Gastrocnemius medialis (tissue), 4 donors: ENCODE measurements around the gene KIF16B. TPM values are rescaled to one million over a fixed set of nuclear protein-coding genes. Genes with fewer than 3 reads are reported as not detected.
A peak's percentile ranks its signal among the peaks of the same experiment; 100 is the strongest.

ENCODE experiments used
- ATAC-seq, 2 donors: fragments of 150-250 bp; one replicate each; pipeline ENCODE4 v1.9.1; 2016
- DNase-seq, 2 donors: peaks; one replicate each; pipeline ENCODE4 v3.0.0-alpha.2; 2019
- H3K27ac ChIP-seq, 4 donors: fragments of 200-600 bp; sonication (generic); 1 replicate in 1 of 4; 2 replicates in 3 of 4; pipeline ENCODE4 v1.5.1; 2016 to 2018; ENCODE audit warnings: mild to moderate bottlenecking in 2 of 4, moderate library complexity in 1 of 4
- H3K27me3 ChIP-seq, 3 donors: fragments of 200-600 bp; sonication (generic) in 2 of 3; 1 replicate in 1 of 3; 2 replicates in 2 of 3; pipeline versions ENCODE4 v1.5.1 to v1.6.0; 2016 to 2019; ENCODE audit warnings: mild to moderate bottlenecking in 1 of 3, moderate library complexity in 1 of 3
- H3K36me3 ChIP-seq, 2 donors: fragments of 200-600 bp; sonication (generic) in 1 of 2; one replicate each; pipeline ENCODE4 v1.5.1; 2017 to 2018
- H3K4me1 ChIP-seq, 2 donors: fragments of 200-600 bp; sonication (generic) in 1 of 2; one replicate each; pipeline ENCODE4 v1.5.1; 2016 to 2017; ENCODE audit warnings: mild to moderate bottlenecking in 2 of 2
- H3K4me3 ChIP-seq, 4 donors: fragments of 200-600 bp; sonication (generic) in 3 of 4; 1 replicate in 1 of 4; 2 replicates in 3 of 4; pipeline ENCODE4 v1.5.1; 2016 to 2019; ENCODE audit warnings: mild to moderate bottlenecking in 2 of 4
- H3K9me3 ChIP-seq, 3 donors: fragments of 200-600 bp; sonication (generic) in 2 of 3; 1 replicate in 1 of 3; 2 replicates in 2 of 3; pipeline ENCODE4 v1.5.1; 2016 to 2019
- CTCF ChIP-seq, 5 experiments: fragments of 450-650 bp in 3 of 5; fragments of 200-600 bp in 2 of 5; sonication (generic) in 2 of 5; IDR thresholded peaks in 4 of 5; conservative IDR thresholded peaks in 1 of 5; 1 replicate in 4 of 5; 2 replicates in 1 of 5; pipeline ENCODE4 v1.5.1; 2016 to 2019; ENCODE audit warnings: antibody characterized with exemption in 5 of 5, mild to moderate bottlenecking in 3 of 5, moderate library complexity in 3 of 5
- POLR2A ChIP-seq, 2 donors: fragments of 450-650 bp; IDR thresholded peaks; one replicate each; pipeline ENCODE4 v1.6.1; 2017; ENCODE audit warnings: antibody characterized with exemption in 2 of 2, mild to moderate bottlenecking in 2 of 2, moderate library complexity in 2 of 2
- in situ Hi-C, 4 donors: fragments of 200-750 bp; cut with MboI; loops; one replicate each; pipeline versions ENCODE4 v1.15.0 to v1.8.0; 2017; ENCODE audit warnings: low sequenced_read_pairs in 4 of 4
- intact Hi-C: fragments of 100-400 bp; cut with DNase I; formaldehyde crosslinking; loops from one replicate; pipeline ENCODE4 v1.15.1; 2023; ENCODE audit warnings: low total_unique reads
- total RNA-seq, 4 donors: library from RNA; depleted of rRNA; stranded (reverse); fragments of >200 nt; gene quantifications; one replicate each; pipeline versions ENCODE4 v1.1.0 to v1.2.3, GENCODE V29; 2016

The KIF16B gene
- total RNA-seq, 4 donors from 2014 or later: 13.4 to 23.9 (median 20.0) TPM

GRCh38 chr20:16351415-16351814 lies 221.8 kb downstream of the KIF16B start:
- Histone ChIP-seq H3K4me1 (peaks cover 19 to 35% of the 10 kb centered on the region in 2 donors), H3K27ac (peak overlapping the region; percentile 59 to 82 (median 78)), H3K9me3 (no peaks in the 10 kb centered on the region), H3K4me3 (no peak overlapping the region), H3K27me3 (no peaks in the 10 kb centered on the region), H3K36me3 (no peaks in the 10 kb centered on the region)
- TF ChIP-seq POLR2A (IDR thresholded peaks at IDR 0.05) (peak; percentile 56 to 57), CTCF (IDR thresholded peaks at IDR 0.05 in 4 of 5, conservative IDR thresholded peaks at IDR 0.05 in 1 of 5) (no peak)
- intact Hi-C loops: loop anchor here (1.0 to 10.0 kb wide), 3 partner anchors 17 to 83 kb away; no protein-coding TSS in a partner anchor
- DNase-seq (peak; percentile 91 to 92), ATAC-seq (peak; percentile 79 to 85)
- in situ Hi-C loops: loop anchor here in 1 of 4 donors (25.0 kb wide), 1 partner anchor 111 kb away; no protein-coding TSS in a partner anchor

GRCh38 chr20:16350465-16350864 lies 222.8 kb downstream of the KIF16B start:
- in situ Hi-C loops (loop anchor here in 1 of 4 donors (25.0 kb wide), 1 partner anchor 112 kb away; no protein-coding TSS in a partner anchor), intact Hi-C loops (loop anchor here (2.0 to 10.0 kb wide), 2 partner anchors 66 to 84 kb away; no protein-coding TSS in a partner anchor)
- DNase-seq (peak; percentile 77 to 78), ATAC-seq (peak; percentile 51 to 68)
- peaks cover 19 to 35% of the 10 kb centered on the region in 2 donors for H3K4me1 ChIP-seq
- no peaks in the 10 kb centered on the region for H3K36me3 ChIP-seq
- TF ChIP-seq POLR2A (IDR thresholded peaks at IDR 0.05) (no peak), CTCF (IDR thresholded peaks at IDR 0.05 in 4 of 5, conservative IDR thresholded peaks at IDR 0.05 in 1 of 5) (no peak)
- no peaks in the 10 kb centered on the region for H3K9me3 ChIP-seq
- H3K27ac ChIP-seq: peak overlapping the region; percentile 64 to 82 (median 78)
- H3K4me3 ChIP-seq: no peak overlapping the region
- no peaks in the 10 kb centered on the region for H3K27me3 ChIP-seq

GRCh38 chr20:16349523-16350260 lies 223.6 kb downstream of the KIF16B start:
- Histone ChIP-seq H3K9me3 (no peaks in the 10 kb centered on the region), H3K36me3 (no peaks in the 10 kb centered on the region), H3K4me1 (peaks cover 19 to 35% of the 10 kb centered on the region in 2 donors), H3K4me3 (no peak overlapping the region), H3K27ac (peak overlapping the region; percentile 64 to 82 (median 70)), H3K27me3 (no peaks in the 10 kb centered on the region)
- intact Hi-C loops (loop anchor here (2.0 to 10.0 kb wide), 2 partner anchors 65 to 85 kb away; no protein-coding TSS in a partner anchor), in situ Hi-C loops (loop anchor here in 1 of 4 donors (25.0 kb wide), 1 partner anchor 113 kb away; no protein-coding TSS in a partner anchor)
- TF ChIP-seq CTCF (IDR thresholded peaks at IDR 0.05 in 4 of 5, conservative IDR thresholded peaks at IDR 0.05 in 1 of 5): no peak
- TF ChIP-seq POLR2A (IDR thresholded peaks at IDR 0.05): no peak
- DNase-seq: peak; percentile 45 to 66
- peak; percentile 23 to 31 for ATAC-seq

- no peaks in the 10 kb centered on the region for H3K9me3 ChIP-seq
- in situ Hi-C loops (no loop called here), intact Hi-C loops (no loop called here)
- no peak overlapping the region for H3K4me3 ChIP-seq
- no peaks in the 10 kb centered on the region for H3K27me3 ChIP-seq
- no peak overlapping the region for H3K27ac ChIP-seq
- peaks cover 12 to 28% of the 10 kb centered on the region in 2 donors for H3K4me1 ChIP-seq
- ATAC-seq (no peak), DNase-seq (no peak)
- no peaks in the 10 kb centered on the region for H3K36me3 ChIP-seq
- no peak for TF ChIP-seq CTCF (IDR thresholded peaks at IDR 0.05 in 4 of 5, conservative IDR thresholded peaks at IDR 0.05 in 1 of 5)
- no peak for TF ChIP-seq POLR2A (IDR thresholded peaks at IDR 0.05)
Observed at GRCh38 chr20:16346956-16347355, 226.3 kb downstream of the KIF16B start.
